Mammary epithelial cell (primary cell): ENCODE data around the gene CLSTN1.

Experiments
- EZH2 ChIP-seq: IDR thresholded peaks from 2 replicates; pipeline ENCODE4 v1.6.1; 2012; ENCODE audit warnings: low read length, inconsistent platforms, borderline replicate concordance
- TF ChIP-seq, protein P1 (sequence below), 2 donors: IDR thresholded peaks in 1 of 2; conservative IDR thresholded peaks in 1 of 2; 2 replicates each; pipeline ENCODE4 v1.5.1; 2011 to 2012; ENCODE audit warnings: inconsistent platforms in 2 of 2, low read length in 2 of 2, mild to moderate bottlenecking in 2 of 2, control low read depth in 1 of 2, low read depth in 1 of 2; ENCODE audit not compliant: insufficient read depth in 1 of 2; ENCODE audit errors: extremely low read depth in 1 of 2

DNA sequence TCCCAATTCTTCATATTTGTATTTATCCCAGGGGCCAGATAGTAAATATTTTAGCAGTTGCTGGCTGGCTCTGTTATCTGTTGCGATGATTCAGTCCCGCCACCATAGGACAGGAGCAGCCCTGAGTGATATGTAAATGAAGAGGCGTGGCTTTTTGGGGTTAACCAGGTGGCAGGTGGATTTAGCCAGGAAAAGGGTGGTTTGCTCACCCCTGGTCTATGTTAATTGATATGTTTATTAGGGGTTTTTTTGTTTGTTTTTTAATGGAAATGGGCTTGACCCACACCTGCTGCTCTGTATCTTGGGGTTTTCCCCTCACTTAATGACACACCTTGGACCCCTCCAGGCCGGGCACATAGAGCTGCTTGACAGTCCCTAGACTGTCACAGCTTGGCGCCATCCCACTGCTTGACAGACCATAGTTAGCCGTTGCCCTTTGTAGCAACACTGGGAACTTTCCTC, 109.5 kb downstream of the CLSTN1 start:
- TF ChIP-seq, protein P1, sequence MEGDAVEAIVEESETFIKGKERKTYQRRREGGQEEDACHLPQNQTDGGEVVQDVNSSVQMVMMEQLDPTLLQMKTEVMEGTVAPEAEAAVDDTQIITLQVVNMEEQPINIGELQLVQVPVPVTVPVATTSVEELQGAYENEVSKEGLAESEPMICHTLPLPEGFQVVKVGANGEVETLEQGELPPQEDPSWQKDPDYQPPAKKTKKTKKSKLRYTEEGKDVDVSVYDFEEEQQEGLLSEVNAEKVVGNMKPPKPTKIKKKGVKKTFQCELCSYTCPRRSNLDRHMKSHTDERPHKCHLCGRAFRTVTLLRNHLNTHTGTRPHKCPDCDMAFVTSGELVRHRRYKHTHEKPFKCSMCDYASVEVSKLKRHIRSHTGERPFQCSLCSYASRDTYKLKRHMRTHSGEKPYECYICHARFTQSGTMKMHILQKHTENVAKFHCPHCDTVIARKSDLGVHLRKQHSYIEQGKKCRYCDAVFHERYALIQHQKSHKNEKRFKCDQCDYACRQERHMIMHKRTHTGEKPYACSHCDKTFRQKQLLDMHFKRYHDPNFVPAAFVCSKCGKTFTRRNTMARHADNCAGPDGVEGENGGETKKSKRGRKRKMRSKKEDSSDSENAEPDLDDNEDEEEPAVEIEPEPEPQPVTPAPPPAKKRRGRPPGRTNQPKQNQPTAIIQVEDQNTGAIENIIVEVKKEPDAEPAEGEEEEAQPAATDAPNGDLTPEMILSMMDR (conservative IDR thresholded peaks at IDR 0.05 in 1 of 2, IDR thresholded peaks at IDR 0.05 in 1 of 2; ENCODE audit: extremely low read depth in 1 of 2, insufficient read depth in 1 of 2, low read depth in 1 of 2, low read length in 2 of 2) = no peak
- TF ChIP-seq EZH2 = no peak
